GM10266 (cell line): ENCODE data around the gene ST8SIA2.

ENCODE experiments used
- DNase-seq: peaks from one replicate; pipeline ENCODE4 v3.0.0; 2012; ENCODE audit errors: extremely low spot score
- TF ChIP-seq, protein P1 (sequence below): IDR thresholded peaks from 2 replicates; pipeline ENCODE4 v1.5.1; 2012; ENCODE audit warnings: mild to moderate bottlenecking, low read depth; ENCODE audit not compliant: control insufficient read depth, insufficient read depth; ENCODE audit errors: missing control alignments

ST8SIA2 gene

DNA sequence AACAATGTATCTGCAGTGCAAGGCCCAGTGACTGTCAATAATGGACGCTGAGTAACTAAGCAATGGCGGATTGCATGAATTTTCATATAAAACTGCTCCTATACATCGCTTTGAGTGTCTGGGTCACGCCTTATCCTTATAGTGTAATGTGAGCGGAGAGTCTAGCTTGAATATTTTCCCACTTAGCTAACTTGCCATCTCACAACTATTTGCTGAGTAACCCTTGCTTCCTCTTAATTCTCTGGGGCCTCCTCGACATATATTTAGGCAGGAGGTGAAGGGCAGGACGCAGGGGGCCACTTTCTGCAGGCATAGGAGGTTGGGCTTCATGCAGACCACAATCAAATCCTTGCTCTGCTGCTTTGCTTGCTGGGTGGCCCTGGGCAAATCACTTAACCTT, 24.0 kb downstream of the ST8SIA2 start:
- DNase-seq: no peak
- TF ChIP-seq, protein P1, sequence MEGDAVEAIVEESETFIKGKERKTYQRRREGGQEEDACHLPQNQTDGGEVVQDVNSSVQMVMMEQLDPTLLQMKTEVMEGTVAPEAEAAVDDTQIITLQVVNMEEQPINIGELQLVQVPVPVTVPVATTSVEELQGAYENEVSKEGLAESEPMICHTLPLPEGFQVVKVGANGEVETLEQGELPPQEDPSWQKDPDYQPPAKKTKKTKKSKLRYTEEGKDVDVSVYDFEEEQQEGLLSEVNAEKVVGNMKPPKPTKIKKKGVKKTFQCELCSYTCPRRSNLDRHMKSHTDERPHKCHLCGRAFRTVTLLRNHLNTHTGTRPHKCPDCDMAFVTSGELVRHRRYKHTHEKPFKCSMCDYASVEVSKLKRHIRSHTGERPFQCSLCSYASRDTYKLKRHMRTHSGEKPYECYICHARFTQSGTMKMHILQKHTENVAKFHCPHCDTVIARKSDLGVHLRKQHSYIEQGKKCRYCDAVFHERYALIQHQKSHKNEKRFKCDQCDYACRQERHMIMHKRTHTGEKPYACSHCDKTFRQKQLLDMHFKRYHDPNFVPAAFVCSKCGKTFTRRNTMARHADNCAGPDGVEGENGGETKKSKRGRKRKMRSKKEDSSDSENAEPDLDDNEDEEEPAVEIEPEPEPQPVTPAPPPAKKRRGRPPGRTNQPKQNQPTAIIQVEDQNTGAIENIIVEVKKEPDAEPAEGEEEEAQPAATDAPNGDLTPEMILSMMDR: no peak

DNA sequence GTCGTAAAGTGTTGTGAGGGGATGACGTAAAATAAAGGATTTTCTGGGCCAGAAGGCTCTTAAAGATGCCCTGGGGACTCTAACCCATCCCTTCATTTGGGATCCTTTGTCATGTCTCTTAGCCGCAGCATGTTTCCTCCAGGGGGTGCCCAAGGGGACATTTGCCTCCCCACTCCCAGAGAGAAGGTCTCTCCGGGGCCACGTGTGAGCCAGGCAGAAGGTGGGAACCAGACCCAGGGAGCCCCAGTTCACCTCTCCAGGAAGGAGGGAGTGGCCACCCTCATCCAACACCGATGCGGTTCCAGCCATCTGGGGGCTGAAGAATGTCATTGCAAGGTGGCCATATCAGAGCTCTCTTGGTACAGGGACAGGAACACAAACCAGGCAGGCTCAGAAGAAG, 25.2 kb downstream of the ST8SIA2 start:
- TF ChIP-seq, protein P1: no peak
- DNase-seq: no peak

DNA sequence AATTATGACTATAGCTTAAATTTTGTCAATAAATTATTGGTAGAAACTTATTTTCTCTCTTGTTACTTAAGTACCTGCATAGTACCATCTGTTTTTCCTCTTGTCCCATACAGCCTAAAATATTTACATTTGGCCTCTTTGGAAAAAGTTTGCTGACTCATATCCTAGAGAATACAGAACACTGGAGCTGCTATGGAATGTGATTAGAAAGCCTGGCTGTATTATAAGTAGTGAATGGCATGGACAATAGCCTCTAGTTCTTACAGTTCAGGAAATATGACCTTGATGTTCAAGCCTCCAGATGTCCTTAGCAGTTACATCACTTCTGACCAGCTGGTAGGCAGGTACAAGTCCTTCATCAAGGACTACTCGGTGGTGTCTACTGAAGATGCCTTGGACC, 28.3 kb downstream of the ST8SIA2 start:
- no peak for DNase-seq
- TF ChIP-seq, protein P1: no peak

DNA sequence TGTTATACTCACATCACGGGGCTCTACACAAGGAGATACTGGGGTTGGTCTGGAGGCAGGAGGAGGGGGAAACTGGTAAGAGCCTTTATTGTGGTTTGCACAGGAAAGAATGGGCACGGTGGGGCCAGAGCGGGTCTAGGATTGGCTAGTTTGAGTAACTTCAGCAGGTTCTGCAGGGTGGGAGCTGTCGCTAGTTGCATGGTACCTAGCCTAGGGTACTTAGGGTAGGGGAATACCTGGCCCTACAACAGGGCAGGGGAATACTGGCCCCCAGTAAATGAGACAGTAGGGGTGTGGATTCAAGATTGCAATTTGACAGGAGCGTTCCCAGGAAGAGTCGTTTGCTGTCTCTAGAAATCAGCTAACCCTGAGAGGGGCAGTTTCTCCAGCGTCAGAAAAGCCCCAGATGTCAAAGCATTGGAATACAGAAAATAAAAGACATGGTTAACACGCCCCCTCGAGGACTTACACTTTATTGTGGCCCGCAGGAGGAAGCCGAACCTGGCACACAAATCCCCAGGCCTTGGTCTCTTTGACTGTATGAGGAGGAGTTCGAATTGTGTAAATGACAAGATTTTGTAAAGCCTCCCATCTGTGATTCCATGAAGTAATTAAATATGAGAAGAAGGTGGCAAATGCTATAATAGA, 32.0 kb downstream of the ST8SIA2 start:
- TF ChIP-seq, protein P1: no peak
- DNase-seq: no peak

DNA sequence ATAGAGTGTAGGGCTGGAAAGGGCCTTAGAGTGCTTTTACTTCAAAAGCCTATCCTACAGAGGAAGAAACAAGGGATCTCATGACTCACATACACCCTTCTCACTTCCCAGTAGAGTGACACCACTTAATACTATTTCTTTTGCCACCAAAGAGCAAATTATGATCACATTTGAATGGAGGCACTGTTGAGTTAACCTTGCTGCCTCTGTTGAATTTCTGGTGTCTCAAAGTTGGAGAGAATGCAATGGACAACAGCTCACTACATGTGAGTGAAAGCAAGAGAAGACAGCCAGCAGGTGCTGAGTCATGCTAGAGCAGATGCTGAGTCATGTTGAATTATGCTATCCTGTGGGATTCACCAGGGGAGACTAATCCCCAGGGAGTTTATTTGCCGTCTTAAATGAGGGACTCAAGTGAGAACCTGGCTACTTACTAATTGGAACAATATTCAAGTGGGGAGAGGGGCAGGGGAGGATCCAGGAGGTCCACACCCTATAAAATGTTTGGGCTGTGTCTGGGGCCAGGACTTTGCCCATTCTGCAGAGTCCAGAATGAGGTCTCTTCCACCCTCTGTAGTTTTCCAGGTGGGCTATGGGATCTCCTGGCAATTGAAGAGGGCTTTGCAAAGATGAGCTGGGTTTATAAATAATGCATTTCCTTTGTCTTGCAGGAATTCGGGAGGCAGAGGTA, 35.8 kb downstream of the ST8SIA2 start:
- DNase-seq: no peak
- TF ChIP-seq, protein P1: no peak

DNA sequence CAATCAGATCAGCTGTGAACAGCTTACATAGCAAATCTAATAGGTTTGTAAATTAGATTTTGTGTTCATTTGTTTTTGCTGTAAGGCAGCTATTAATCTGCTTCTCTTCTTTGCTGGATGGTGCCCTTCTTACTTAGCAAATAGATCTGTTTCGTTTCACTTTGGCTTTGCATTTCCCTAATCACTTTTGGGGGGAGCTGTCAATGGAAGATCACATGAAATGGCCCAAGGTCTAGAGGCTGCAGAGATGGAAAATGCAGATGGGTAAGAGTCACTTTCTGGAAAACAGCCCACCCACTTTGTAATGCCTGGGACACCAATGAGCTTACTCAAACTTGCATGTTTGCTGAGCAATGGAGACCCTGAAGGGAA, 36.4 kb downstream of the ST8SIA2 start:
- DNase-seq: no peak
- TF ChIP-seq, protein P1: no peak

DNA sequence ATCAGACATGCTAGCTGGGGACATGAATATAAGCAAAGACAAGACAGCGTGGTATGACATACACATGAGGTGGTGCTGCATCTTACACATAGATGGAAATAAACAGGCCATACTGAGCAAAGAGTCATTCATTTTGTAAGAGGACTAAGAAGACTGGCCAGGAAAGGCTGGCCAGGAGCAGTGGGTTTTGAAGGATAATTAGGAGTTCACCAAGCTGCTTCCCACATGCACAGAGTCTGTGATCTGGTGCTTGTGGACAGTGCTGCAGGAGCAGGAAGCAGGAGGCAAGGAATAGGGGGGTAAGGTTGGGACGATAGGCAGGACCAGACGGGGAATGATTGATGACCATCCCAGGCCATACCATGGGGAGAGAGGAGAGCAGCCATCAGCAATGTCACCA, 41.5 kb downstream of the ST8SIA2 start:
- no peak for DNase-seq
- TF ChIP-seq, protein P1: no peak
